ENCODE data around the gene C2CD3. TPM values are rescaled to one million over a fixed set of nuclear protein-coding genes. Genes with fewer than 3 reads are reported as not detected.

Gene C2CD3
- 9.1 TPM for total RNA-seq
- long read RNA-seq, full-length matches to known transcripts, result 2 of 7 reads
- long read RNA-seq, partial matches to known transcripts, result 5 of 7 reads
- long read RNA-seq, other reads (novel, unspliced or antisense), result 0 of 7 reads

GRCh38 chr11:74170694-74171629, at the start of gene C2CD3, which contains the start of gene PPME1:
Gene C2CD3, minus strand, starts transcription at chr11:74171002. Its CDS starts 210 bp downstream, at chr11:74170792.
Gene PPME1, plus strand, starts transcription at chr11:74171289. Its CDS starts 133 bp downstream, at chr11:74171422.
- intact Hi-C loops (cut with DNase I), result no loop called here
- peak; percentile 99 for ATAC-seq (ENCODE audit: poor library complexity)
- DNase-seq, result peak; percentile 99

GRCh38 chr11:74220376-74220775, 49.6 kb upstream of the C2CD3 start:
- DNase-seq, result no peak
- intact Hi-C loops (cut with DNase I), result no loop called here

GRCh38 chr11:74212533-74212932, 41.7 kb upstream of the C2CD3 start:
- ATAC-seq (ENCODE audit: poor library complexity), result no peak
- intact Hi-C loops (cut with DNase I), result no loop called here
- DNase-seq, result no peak

More at GRCh38 chr11:74220376-74220775, 49.6 kb upstream of the C2CD3 start:
- no peak for ATAC-seq (ENCODE audit: poor library complexity)

GRCh38 chr11:74208507-74208906, 37.7 kb upstream of the C2CD3 start:
- DNase-seq (no peak), ATAC-seq (ENCODE audit: poor library complexity) (no peak)
- intact Hi-C loops (cut with DNase I), result no loop called here

GRCh38 chr11:74206746-74207145, 35.9 kb upstream of the C2CD3 start:
- no peak for ATAC-seq (ENCODE audit: poor library complexity)
- intact Hi-C loops (cut with DNase I), result no loop called here

DNA sequence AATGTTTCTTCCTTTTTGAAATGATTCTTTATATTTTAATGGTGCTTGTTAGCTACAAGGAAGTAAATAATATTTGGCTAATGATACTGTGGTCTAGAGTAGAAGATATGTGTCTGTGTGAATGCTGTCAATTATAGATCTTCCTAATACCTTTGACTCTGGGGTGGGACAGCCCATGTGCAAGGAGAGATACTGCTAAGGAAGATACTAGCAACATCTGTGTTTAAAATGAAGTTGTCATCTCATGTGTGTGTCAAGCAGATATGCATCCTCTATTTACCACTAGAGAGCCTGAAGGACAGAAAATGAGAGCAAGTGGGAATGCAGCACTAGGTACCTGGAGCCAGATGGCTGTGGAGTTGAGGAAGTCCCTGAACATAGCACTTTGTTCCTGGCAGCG, 34.4 kb upstream of the C2CD3 start:
- DNase-seq, result no peak
- intact Hi-C loops (cut with DNase I), result no loop called here
- no peak for ATAC-seq (ENCODE audit: poor library complexity)

More at GRCh38 chr11:74206746-74207145, 35.9 kb upstream of the C2CD3 start:
- no peak for DNase-seq

GRCh38 chr11:74204701-74205100, 33.9 kb upstream of the C2CD3 start:
- intact Hi-C loops (cut with DNase I), result no loop called here
- no peak for DNase-seq
- no peak for ATAC-seq (ENCODE audit: poor library complexity)

GRCh38 chr11:74203966-74204365, 33.2 kb upstream of the C2CD3 start:
- intact Hi-C loops (cut with DNase I), result no loop called here
- no peak for ATAC-seq (ENCODE audit: poor library complexity)
- no peak for DNase-seq

DNA sequence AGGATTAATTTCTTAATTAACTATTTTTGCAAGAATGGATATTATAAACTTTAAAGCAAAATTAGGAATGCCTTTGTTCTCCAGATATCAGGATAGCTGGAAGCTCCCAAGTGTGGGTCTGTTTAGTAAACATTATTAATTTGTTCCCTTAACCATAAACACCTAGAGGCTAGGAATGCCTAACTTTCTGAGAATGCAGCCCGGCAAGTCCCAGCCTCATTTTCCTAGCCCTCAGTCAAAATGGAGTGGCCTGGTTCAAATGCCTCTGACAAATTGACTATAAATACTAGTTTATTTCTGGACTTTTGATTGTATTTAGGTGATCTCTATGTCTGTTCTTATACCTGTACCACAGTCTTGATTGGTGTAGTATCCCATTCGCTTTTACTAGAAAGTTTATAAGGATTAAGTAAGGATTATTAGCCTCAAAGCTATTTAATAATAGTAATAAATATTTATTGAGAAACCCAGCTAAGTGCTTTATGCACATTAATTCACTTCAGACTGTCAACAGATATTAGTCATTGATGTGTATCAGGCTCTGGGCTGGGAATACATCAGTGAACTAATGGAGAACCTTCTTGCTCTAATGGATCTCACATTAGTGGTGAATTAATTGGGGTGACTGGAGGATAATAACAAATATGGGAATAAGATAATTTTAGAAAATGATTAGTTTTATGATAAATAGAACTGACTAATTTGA, 26.1 kb upstream of the C2CD3 start:
- ATAC-seq (ENCODE audit: poor library complexity), result no peak
- intact Hi-C loops (cut with DNase I), result no loop called here
- no peak for DNase-seq

- ATAC-seq (ENCODE audit: poor library complexity) (no peak), DNase-seq (no peak)
- intact Hi-C loops (cut with DNase I), result no loop called here
Observed at GRCh38 chr11:74195828-74196227, 25.0 kb upstream of the C2CD3 start.

- intact Hi-C loops (cut with DNase I), result no loop called here
- ATAC-seq (ENCODE audit: poor library complexity) (no peak), DNase-seq (no peak)
Observed at GRCh38 chr11:74185695-74186094, 14.9 kb upstream of the C2CD3 start.

GRCh38 chr11:74185285-74185684, 14.5 kb upstream of the C2CD3 start:
- DNase-seq, result no peak
- no peak for ATAC-seq (ENCODE audit: poor library complexity)
- intact Hi-C loops (cut with DNase I), result no loop called here

- intact Hi-C loops (cut with DNase I), result no loop called here
- DNase-seq (no peak), ATAC-seq (ENCODE audit: poor library complexity) (no peak)
Observed at GRCh38 chr11:74182635-74183034, 11.8 kb upstream of the C2CD3 start.

DNA sequence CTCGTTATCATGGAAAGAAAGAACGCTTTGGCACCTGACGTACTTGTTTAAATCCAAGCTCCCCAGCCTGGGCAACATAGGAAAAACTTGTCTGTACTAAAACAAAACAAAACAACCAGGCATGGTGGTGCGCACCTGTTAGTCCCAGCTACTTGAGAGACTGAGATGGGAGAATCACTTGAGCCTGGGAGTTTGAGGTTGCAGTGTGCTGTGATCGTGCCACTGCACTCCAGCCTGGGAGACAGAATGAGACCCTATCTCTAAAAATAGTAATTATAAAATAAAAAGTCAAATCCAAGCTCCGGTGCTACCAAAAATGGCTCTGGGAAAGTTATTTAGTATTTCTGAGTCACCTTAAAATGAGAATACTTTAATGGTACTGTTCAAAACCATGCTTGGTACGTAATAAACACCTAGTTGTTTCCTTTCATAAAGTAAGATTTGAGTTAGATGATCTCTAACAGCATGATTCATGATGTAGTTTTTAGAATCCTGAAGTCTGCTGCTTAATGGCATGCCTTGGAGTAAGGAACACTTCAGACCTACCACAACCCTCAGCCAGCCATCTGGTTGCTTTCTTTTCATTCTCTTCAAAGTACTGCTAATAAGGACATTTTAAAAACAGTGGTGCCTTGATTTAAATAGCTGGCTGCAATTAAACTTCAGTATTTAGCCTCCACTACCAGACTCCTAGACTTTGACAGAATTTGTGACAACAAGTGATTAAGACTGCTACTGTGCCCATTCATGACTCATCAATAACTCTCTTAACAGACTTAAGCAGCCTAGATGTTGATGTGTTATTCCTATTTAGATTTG, 8.6 kb upstream of the C2CD3 start:
- intact Hi-C loops (cut with DNase I), result no loop called here
- DNase-seq (no peak), ATAC-seq (ENCODE audit: poor library complexity) (no peak)

GRCh38 chr11:74175920-74176319, 5.1 kb upstream of the C2CD3 start:
- DNase-seq (no peak), ATAC-seq (ENCODE audit: poor library complexity) (no peak)
- intact Hi-C loops (cut with DNase I), result no loop called here

GRCh38 chr11:74171997-74172396, 1.2 kb upstream of the C2CD3 start:
- ATAC-seq (ENCODE audit: poor library complexity) (no peak), DNase-seq (no peak)
- intact Hi-C loops (cut with DNase I), result no loop called here

DNA sequence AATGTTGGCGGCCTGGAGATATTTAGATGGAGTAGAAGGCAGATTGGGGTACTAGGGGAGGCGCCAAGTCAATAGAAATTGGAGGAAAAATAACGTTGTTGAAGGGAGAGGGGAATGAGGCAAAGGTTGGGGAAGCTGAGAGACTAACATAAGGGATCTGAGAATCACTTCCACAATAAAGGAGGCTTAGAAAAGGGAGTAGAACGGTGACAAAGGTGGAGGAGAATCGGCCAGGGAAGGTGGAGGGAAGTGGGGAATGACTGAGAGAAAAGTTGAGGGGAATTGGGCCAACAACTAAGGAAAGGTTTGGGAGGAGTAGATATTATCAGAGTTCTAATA, 797 bp upstream of the C2CD3 start:
- ATAC-seq (ENCODE audit: poor library complexity) (no peak), DNase-seq (no peak)
- intact Hi-C loops (cut with DNase I), result no loop called here

- no peak for DNase-seq
- ATAC-seq (ENCODE audit: poor library complexity), result no peak
- intact Hi-C loops (cut with DNase I), result no loop called here
Observed at GRCh38 chr11:74169738-74170458, 904 bp downstream of the C2CD3 start.
